ENCODE data around the gene CACNA2D4.

GRCh38 chr12:1880153-1880845, 38.2 kb downstream of the CACNA2D4 start:
- TF ChIP-seq MAX (IDR thresholded peaks at IDR 0.05; ENCODE audit: insufficient read depth, insufficient read length) (no peak), CTCF (IDR thresholded peaks at IDR 0.05; ENCODE audit: extremely low read depth in 1 of 2, insufficient read depth in 1 of 2, low read depth in 1 of 2, low read length in 2 of 2) (no peak), GATA2 (IDR thresholded peaks at IDR 0.05; ENCODE audit: insufficient read depth, insufficient read length, low read depth, low read length) (no peak), POLR2A (IDR thresholded peaks at IDR 0.05; ENCODE audit: low read depth, low read length) (no peak), POLR2AphosphoS5 (IDR thresholded peaks at IDR 0.05; ENCODE audit: insufficient read depth, low read depth, low read length) (no peak), EZH2 (IDR thresholded peaks at IDR 0.05; ENCODE audit: borderline replicate concordance, low read depth, low read length, severe bottlenecking) (no peak), FOS (IDR thresholded peaks at IDR 0.05; ENCODE audit: borderline replicate concordance, insufficient read depth, low read length) (no peak)

Measured in endothelial cell of umbilical vein (primary cell).